ENCODE measurements around the gene EHD2.

GRCh38 chr19:47766359-47766620 is 53.1 kb downstream of the EHD2 start:
- TF ChIP-seq CTCF (IDR thresholded peaks at IDR 0.05) (no peak), POLR2A (IDR thresholded peaks at IDR 0.05) (no peak)
